ENCODE data around the gene WDR70.

DNA sequence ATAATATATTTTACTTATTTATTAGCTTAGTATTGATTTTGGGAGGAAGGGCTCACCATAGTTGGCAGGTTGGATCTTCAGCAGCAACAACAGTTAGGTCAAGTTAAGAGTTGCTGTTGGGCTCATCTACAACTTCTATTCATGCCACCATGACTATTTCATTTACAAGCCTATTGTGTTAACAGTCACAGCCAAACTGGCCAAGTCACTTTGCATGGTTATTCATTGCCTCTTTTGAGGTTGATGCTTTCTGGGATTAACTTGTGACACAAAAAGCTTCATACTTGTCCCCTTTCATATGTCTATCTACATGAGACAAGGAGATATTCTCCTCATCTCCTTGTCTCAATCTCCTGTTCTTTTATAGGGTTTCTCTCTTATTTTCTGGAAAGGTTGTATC, 98.3 kb downstream of the WDR70 start:
- TF ChIP-seq, protein P1, sequence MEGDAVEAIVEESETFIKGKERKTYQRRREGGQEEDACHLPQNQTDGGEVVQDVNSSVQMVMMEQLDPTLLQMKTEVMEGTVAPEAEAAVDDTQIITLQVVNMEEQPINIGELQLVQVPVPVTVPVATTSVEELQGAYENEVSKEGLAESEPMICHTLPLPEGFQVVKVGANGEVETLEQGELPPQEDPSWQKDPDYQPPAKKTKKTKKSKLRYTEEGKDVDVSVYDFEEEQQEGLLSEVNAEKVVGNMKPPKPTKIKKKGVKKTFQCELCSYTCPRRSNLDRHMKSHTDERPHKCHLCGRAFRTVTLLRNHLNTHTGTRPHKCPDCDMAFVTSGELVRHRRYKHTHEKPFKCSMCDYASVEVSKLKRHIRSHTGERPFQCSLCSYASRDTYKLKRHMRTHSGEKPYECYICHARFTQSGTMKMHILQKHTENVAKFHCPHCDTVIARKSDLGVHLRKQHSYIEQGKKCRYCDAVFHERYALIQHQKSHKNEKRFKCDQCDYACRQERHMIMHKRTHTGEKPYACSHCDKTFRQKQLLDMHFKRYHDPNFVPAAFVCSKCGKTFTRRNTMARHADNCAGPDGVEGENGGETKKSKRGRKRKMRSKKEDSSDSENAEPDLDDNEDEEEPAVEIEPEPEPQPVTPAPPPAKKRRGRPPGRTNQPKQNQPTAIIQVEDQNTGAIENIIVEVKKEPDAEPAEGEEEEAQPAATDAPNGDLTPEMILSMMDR (IDR thresholded peaks at IDR 0.05): no peak
- no peak for TF ChIP-seq POLR2A (IDR thresholded peaks at IDR 0.05)

Data from transverse colon (tissue), 3 donors.